Stomach smooth muscle (tissue), 2 donors: Measurements from ENCODE around the gene DHRSX.

Source experiments
- H3K27ac ChIP-seq: one replicate; pipeline ENCODE4 v1.7.0; 2013; ENCODE audit warnings: mild to moderate bottlenecking, low read length, inconsistent platforms
- H3K27me3 ChIP-seq, 2 donors: one replicate each; pipeline ENCODE4 v1.7.0; 2013; ENCODE audit warnings: low read length in 2 of 2; ENCODE audit not compliant: insufficient read depth in 2 of 2, control insufficient read depth in 1 of 2
- H3K36me3 ChIP-seq, 2 donors: one replicate each; pipeline ENCODE4 v1.7.0; 2013; ENCODE audit warnings: low read length in 2 of 2; ENCODE audit not compliant: control insufficient read depth in 2 of 2, insufficient read depth in 2 of 2
- H3K4me1 ChIP-seq: one replicate; pipeline ENCODE4 v1.7.0; 2013; ENCODE audit warnings: low read length; ENCODE audit not compliant: control insufficient read depth, insufficient read depth
- H3K4me3 ChIP-seq, 2 donors: one replicate each; pipeline ENCODE4 v1.7.0; 2013; ENCODE audit warnings: low read length in 2 of 2
- H3K9ac ChIP-seq, 2 donors: one replicate each; pipeline ENCODE4 v1.7.0; 2013; ENCODE audit warnings: low read length in 2 of 2, mild to moderate bottlenecking in 1 of 2
- H3K9me3 ChIP-seq, 2 donors: one replicate each; pipeline ENCODE4 v1.7.0; 2013; ENCODE audit warnings: low read length in 2 of 2; ENCODE audit not compliant: control insufficient read depth in 2 of 2
- donor health status: healthy.
- donor health status: Pancreatic carcinoma.

DHRSX gene

GRCh38 chrX:2345562-2345961, 155.2 kb downstream of the DHRSX start:
- no peak overlapping the region for H3K27ac ChIP-seq
- H3K36me3 ChIP-seq = peaks cover 0 to 2% of the 10 kb centered on the region in 2 donors
- no peaks in the 10 kb centered on the region for H3K9me3 ChIP-seq
- H3K4me3 ChIP-seq = no peak overlapping the region
- no peak overlapping the region for H3K9ac ChIP-seq
- H3K27me3 ChIP-seq = no peaks in the 10 kb centered on the region
- no peaks in the 10 kb centered on the region for H3K4me1 ChIP-seq

DNA sequence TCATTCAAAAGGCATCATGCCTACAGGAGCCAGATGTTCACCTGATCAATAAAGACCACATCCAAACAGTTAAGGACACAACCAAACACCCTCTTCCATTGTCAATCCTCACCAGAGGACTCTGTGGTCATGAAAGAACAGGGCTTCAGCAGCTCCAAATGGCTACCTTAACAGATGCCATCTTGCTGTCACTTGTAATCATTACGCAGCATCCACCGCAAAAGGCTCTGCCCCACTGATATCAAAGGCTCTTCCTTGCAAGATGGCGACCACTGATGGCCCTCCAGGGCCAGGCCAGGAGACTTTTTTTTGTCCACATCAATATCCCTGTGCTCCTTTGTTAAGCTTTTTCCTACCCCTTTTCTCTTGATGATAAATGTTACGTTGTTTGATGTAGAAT, 157.4 kb downstream of the DHRSX start:
- H3K36me3 ChIP-seq = peaks cover 0 to 2% of the 10 kb centered on the region in 2 donors
- no peak overlapping the region for H3K9ac ChIP-seq
- H3K4me3 ChIP-seq = no peak overlapping the region
- no peaks in the 10 kb centered on the region for H3K9me3 ChIP-seq
- H3K27ac ChIP-seq = no peak overlapping the region
- no peaks in the 10 kb centered on the region for H3K27me3 ChIP-seq
- H3K4me1 ChIP-seq = no peaks in the 10 kb centered on the region

- H3K27ac ChIP-seq = no peak overlapping the region
- H3K27me3 ChIP-seq = no peaks in the 10 kb centered on the region
- no peak overlapping the region for H3K9ac ChIP-seq
- no peak overlapping the region for H3K4me3 ChIP-seq
- no peaks in the 10 kb centered on the region for H3K4me1 ChIP-seq
- H3K9me3 ChIP-seq = no peaks in the 10 kb centered on the region
- peaks cover 0 to 2% of the 10 kb centered on the region in 2 donors for H3K36me3 ChIP-seq
These were observed 157.9 kb downstream of the DHRSX start for GRCh38 chrX:2342874-2343273.

GRCh38 chrX:2342281-2342688, 158.5 kb downstream of the DHRSX start:
- peaks cover 0 to 2% of the 10 kb centered on the region in 2 donors for H3K36me3 ChIP-seq
- no peak overlapping the region for H3K9ac ChIP-seq
- H3K27me3 ChIP-seq = no peaks in the 10 kb centered on the region
- H3K4me1 ChIP-seq = no peaks in the 10 kb centered on the region
- H3K4me3 ChIP-seq = no peak overlapping the region
- H3K27ac ChIP-seq = no peak overlapping the region
- H3K9me3 ChIP-seq = no peaks in the 10 kb centered on the region

- Histone ChIP-seq H3K36me3 (peaks cover 0 to 2% of the 10 kb centered on the region in 2 donors), H3K4me1 (no peaks in the 10 kb centered on the region), H3K27me3 (no peaks in the 10 kb centered on the region), H3K27ac (no peak overlapping the region), H3K4me3 (no peak overlapping the region), H3K9me3 (no peaks in the 10 kb centered on the region), H3K9ac (no peak overlapping the region)
These were observed 159.8 kb downstream of the DHRSX start for GRCh38 chrX:2340991-2341390.

DNA sequence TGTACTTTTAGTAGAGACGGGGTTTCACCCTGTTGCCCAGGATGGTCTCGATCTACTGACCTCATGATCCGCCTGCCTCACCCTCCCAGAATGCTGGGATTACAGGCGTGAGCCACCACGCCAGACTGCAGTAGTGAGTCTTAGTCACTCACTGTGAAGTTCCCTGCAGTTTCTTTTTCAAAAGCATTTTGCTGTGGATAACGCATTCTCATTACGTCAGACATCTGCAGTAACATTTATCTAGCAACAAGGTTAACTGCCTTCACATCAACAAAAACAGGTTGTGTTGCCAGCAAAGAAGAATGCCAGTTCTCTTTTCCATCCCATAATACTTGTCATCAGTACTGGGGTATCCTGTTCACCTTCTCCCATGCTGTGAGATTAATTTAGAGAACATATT, 164.6 kb downstream of the DHRSX start:
- Histone ChIP-seq H3K4me1 (no peaks in the 10 kb centered on the region), H3K4me3 (no peak overlapping the region), H3K9ac (no peak overlapping the region), H3K27ac (no peak overlapping the region), H3K36me3 (peaks cover 0 to under 1% of the 10 kb centered on the region in 2 donors), H3K9me3 (no peaks in the 10 kb centered on the region), H3K27me3 (no peaks in the 10 kb centered on the region)

GRCh38 chrX:2334237-2334636, 166.5 kb downstream of the DHRSX start:
- Histone ChIP-seq H3K4me3 (no peak overlapping the region), H3K9me3 (no peaks in the 10 kb centered on the region), H3K36me3 (no peaks in the 10 kb centered on the region), H3K27me3 (no peaks in the 10 kb centered on the region), H3K27ac (no peak overlapping the region), H3K9ac (no peak overlapping the region), H3K4me1 (no peaks in the 10 kb centered on the region)

DNA sequence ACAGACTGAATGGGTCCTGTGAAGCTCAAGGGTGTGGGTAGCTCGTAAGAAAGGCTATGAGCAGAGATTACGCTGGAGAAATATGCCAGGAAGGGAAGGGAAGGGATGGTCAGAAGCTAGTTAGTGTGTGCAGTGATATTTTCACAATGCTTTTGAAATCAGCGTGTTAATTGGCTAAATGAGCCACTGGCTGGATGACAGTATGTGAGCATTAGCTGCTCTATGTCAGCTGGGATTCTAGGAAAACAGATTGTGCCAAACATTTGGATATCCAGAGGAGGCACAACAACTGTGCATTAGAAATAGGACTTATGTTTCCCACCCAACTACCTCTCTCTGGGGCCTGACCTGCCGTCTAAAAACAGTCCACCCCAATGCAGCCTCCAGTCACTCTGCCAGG, 168.5 kb downstream of the DHRSX start:
- H3K4me1 ChIP-seq = no peaks in the 10 kb centered on the region
- no peaks in the 10 kb centered on the region for H3K27me3 ChIP-seq
- H3K9ac ChIP-seq = no peak overlapping the region
- no peaks in the 10 kb centered on the region for H3K36me3 ChIP-seq
- H3K4me3 ChIP-seq = no peak overlapping the region
- no peaks in the 10 kb centered on the region for H3K9me3 ChIP-seq
- H3K27ac ChIP-seq = no peak overlapping the region

- Histone ChIP-seq H3K27ac (no peak overlapping the region), H3K9me3 (no peaks in the 10 kb centered on the region), H3K4me1 (no peaks in the 10 kb centered on the region), H3K4me3 (no peak overlapping the region), H3K36me3 (no peaks in the 10 kb centered on the region), H3K27me3 (no peaks in the 10 kb centered on the region), H3K9ac (no peak overlapping the region)
These were observed 169.9 kb downstream of the DHRSX start for GRCh38 chrX:2330910-2331309.

DNA sequence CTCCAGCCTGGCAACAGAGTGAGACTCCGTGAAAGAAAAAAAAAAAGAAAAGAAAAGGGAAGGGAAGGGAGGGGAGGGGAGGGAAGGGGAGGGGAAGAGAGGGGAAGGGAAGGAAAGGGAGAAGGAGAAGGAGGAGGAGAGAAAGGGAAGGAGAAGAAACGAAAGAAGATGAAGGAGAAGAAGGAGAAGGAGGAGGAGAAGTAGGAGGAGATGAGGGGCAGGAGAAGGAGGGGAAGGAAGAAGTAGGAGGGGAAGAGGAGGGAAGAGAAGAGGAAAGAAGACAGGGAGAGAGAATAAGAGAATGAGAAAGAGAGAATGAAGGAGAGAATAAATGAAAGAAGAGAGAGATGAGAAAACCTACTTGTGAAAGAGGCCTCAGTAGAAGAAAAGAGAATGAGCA, 170.3 kb downstream of the DHRSX start:
- no peaks in the 10 kb centered on the region for H3K4me1 ChIP-seq

DNA sequence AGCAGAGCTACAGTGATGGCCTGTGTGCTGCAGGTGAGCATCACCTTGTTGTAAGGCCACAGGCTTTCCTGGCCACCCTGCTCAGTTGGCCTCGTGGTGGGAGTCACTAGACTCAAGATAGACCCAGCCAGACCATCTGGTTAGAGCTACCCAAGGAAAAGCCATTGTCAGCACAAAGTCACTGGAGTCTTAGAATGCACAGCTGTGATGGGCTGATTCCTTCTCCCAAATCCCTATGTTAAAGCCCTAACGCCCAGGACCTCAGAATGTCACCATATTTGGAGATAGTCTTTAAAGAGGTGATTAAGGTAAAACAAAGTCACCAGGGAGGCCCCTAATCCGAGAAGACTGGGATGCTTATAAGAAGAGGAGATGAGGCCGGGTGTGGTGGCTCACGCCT, 173.4 kb downstream of the DHRSX start:
- no peaks in the 10 kb centered on the region for H3K4me1 ChIP-seq
- H3K9me3 ChIP-seq = no peaks in the 10 kb centered on the region
- H3K4me3 ChIP-seq = no peak overlapping the region
- H3K27me3 ChIP-seq = no peaks in the 10 kb centered on the region
- no peak overlapping the region for H3K27ac ChIP-seq
- no peak overlapping the region for H3K9ac ChIP-seq
- no peaks in the 10 kb centered on the region for H3K36me3 ChIP-seq

More for the DNA sequence above, 170.3 kb downstream of the DHRSX start:
- Histone ChIP-seq H3K27ac (no peak overlapping the region), H3K9ac (no peak overlapping the region), H3K27me3 (no peaks in the 10 kb centered on the region), H3K9me3 (no peaks in the 10 kb centered on the region), H3K36me3 (no peaks in the 10 kb centered on the region), H3K4me3 (no peak overlapping the region)
